NB4 (cell line): ENCODE data around the gene CCL27.
"Not testable (repeated sequence)": the region's sequence is repeated elsewhere in the genome, so short reads cannot be mapped to it uniquely, and the experiment has no call there.

ENCODE experiments used
- DNase-seq: peaks from one replicate; pipeline ENCODE4 v3.0.0; 2010; ENCODE audit warnings: low read depth
- H3K4me3 ChIP-seq: one replicate; pipeline ENCODE4 v1.5.1; 2011; ENCODE audit warnings: mild to moderate bottlenecking, low read depth, low read length, moderate library complexity
- CTCF ChIP-seq: IDR thresholded peaks from one replicate; pipeline ENCODE4 v1.5.1; 2012; ENCODE audit warnings: low read depth, low read length
- MAX ChIP-seq: IDR thresholded peaks from 2 replicates; pipeline ENCODE4 v1.6.1; 2011; ENCODE audit warnings: low read depth, low read length
- MYC ChIP-seq: IDR thresholded peaks from 2 replicates; pipeline ENCODE4 v1.6.1; 2011; ENCODE audit warnings: low read depth, low read length
- POLR2A ChIP-seq: IDR thresholded peaks from 2 replicates; pipeline ENCODE4 v1.6.1; 2011; ENCODE audit warnings: mild to moderate bottlenecking; ENCODE audit not compliant: insufficient read length; ENCODE audit errors: extremely low read depth

CCL27 gene

GRCh38 chr9:34646211-34647083 is 16.0 kb downstream of the CCL27 start, which contains the start of gene GALT:
TSS of gene GALT (plus strand) at chr9:34646675. CDS start at chr9:34646705, 30 bp downstream.
- peak; percentile 86 for TF ChIP-seq CTCF
- peak; percentile 68 for TF ChIP-seq MYC
- TF ChIP-seq POLR2A = peak; percentile 89
- TF ChIP-seq MAX = peak; percentile 99
- DNase-seq = peak; percentile 98
- peak within 1 kb of the TSS; percentile 92 for H3K4me3 ChIP-seq

- DNase-seq = no peak
- TF ChIP-seq POLR2A = no peak
- TF ChIP-seq MYC = no peak
- no peak for TF ChIP-seq CTCF
- TF ChIP-seq MAX = no peak
- no peak overlapping the region for H3K4me3 ChIP-seq
These were observed 17.6 kb downstream of the CCL27 start for GRCh38 chr9:34644766-34645314.

- DNase-seq = no peak
- H3K4me3 ChIP-seq = no peak overlapping the region
- TF ChIP-seq MYC (no peak), MAX (no peak), CTCF (no peak), POLR2A (no peak)
These were observed 19.8 kb downstream of the CCL27 start for GRCh38 chr9:34642679-34643078.

GRCh38 chr9:34639322-34639721 is 23.1 kb downstream of the CCL27 start:
- DNase-seq = not testable (repeated sequence)

GRCh38 chr9:34638138-34638445 is 24.4 kb downstream of the CCL27 start:
- peak overlapping the region; percentile 66 for H3K4me3 ChIP-seq
- DNase-seq = no peak
- peak; percentile 31; the same call in 1 of the 2 replicates for TF ChIP-seq MAX
- TF ChIP-seq POLR2A = no peak
- TF ChIP-seq MYC = 0 out of 2 replicates have a peak, but pooled peaks have one; percentile 23
- no peak for TF ChIP-seq CTCF

More at GRCh38 chr9:34639322-34639721, 23.1 kb downstream of the CCL27 start:
- H3K4me3 ChIP-seq = not testable (repeated sequence)

GRCh38 chr9:34637356-34638137 is 24.9 kb downstream of the CCL27 start, which contains the start of gene SIGMAR1:
TSS of gene SIGMAR1 (minus strand) at chr9:34637787. CDS start at chr9:34637697, 90 bp downstream.
- H3K4me3 ChIP-seq = peak within 1 kb of the TSS; percentile 90
- peak; percentile 100 for DNase-seq
- TF ChIP-seq MAX = peak; percentile 50; the same call in 1 of the 2 replicates
- 0 out of 2 replicates have a peak, but pooled peaks have one; percentile 44 for TF ChIP-seq MYC
- TF ChIP-seq POLR2A = peak; percentile 98
- TF ChIP-seq CTCF = no peak
